Activated B cell treated with CpG ODN at 0.5 μM for 24 hours (primary cell): ENCODE data around the gene FOXJ1. TPM values are rescaled to one million over a fixed set of nuclear protein-coding genes. Genes with fewer than 3 reads are reported as not detected.

Source experiments
- ATAC-seq: fragments of 200-7000 bp; cut with Tn5 transposase; one replicate; pipeline ENCODE4 v1.10.0; 2021; ENCODE audit warnings: low read depth, mild to moderate bottlenecking, moderate library complexity
- CTCF ChIA-PET: fragments of 350-600 bp; sonication (Branson Sonifier 250); formaldehyde crosslinking; loops from one replicate; lab custom pipeline; 2021; ENCODE audit warnings: antibody characterized with exemption; lab: Charles Lee
- POLR2A ChIA-PET: fragments of 350-600 bp; sonication (Branson Sonifier 250); formaldehyde crosslinking; loops from one replicate; lab custom pipeline; 2021; ENCODE audit warnings: antibody characterized with exemption; lab: Charles Lee
- DNase-seq: peaks from one replicate; pipeline ENCODE4 v3.0.0; 2022
- H3K27ac Mint-ChIP-seq: one replicate; pipeline ENCODE4 v1.8.0; 2020; ENCODE audit warnings: mixed read lengths
- H3K27me3 Mint-ChIP-seq: one replicate; pipeline ENCODE4 v1.8.0; 2021; ENCODE audit warnings: mixed read lengths
- H3K36me3 Mint-ChIP-seq: one replicate; pipeline ENCODE4 v1.8.0; 2021; ENCODE audit warnings: low read depth, mixed read lengths
- H3K4me1 Mint-ChIP-seq: one replicate; pipeline ENCODE4 v1.8.0; 2021; ENCODE audit warnings: mixed read lengths
- H3K4me3 Mint-ChIP-seq: one replicate; pipeline ENCODE4 v1.8.0; 2020; ENCODE audit warnings: mild to moderate bottlenecking, mixed read lengths
- H3K9me3 Mint-ChIP-seq: one replicate; pipeline ENCODE4 v1.8.0; 2020; ENCODE audit warnings: mixed read lengths
- intact Hi-C: fragments of 100-400 bp; cut with micrococcal nuclease; formaldehyde crosslinking; loops from one replicate; pipeline ENCODE4 v1.15.1; 2024
- total RNA-seq: library from RNA; stranded (reverse); gene quantifications from 2 replicates; pipeline ENCODE4 v1.2.3, GENCODE V29; 2022
- TF ChIP-seq, protein P1 (sequence below): fragments of 200-600 bp; IDR thresholded peaks from one replicate; pipeline ENCODE4 v1.8.0; 2022; ENCODE audit warnings: antibody characterized with exemption, mild to moderate bottlenecking

The FOXJ1 gene
- total RNA-seq, 1 donor from 2014 or later, result 0.44 TPM

DNA sequence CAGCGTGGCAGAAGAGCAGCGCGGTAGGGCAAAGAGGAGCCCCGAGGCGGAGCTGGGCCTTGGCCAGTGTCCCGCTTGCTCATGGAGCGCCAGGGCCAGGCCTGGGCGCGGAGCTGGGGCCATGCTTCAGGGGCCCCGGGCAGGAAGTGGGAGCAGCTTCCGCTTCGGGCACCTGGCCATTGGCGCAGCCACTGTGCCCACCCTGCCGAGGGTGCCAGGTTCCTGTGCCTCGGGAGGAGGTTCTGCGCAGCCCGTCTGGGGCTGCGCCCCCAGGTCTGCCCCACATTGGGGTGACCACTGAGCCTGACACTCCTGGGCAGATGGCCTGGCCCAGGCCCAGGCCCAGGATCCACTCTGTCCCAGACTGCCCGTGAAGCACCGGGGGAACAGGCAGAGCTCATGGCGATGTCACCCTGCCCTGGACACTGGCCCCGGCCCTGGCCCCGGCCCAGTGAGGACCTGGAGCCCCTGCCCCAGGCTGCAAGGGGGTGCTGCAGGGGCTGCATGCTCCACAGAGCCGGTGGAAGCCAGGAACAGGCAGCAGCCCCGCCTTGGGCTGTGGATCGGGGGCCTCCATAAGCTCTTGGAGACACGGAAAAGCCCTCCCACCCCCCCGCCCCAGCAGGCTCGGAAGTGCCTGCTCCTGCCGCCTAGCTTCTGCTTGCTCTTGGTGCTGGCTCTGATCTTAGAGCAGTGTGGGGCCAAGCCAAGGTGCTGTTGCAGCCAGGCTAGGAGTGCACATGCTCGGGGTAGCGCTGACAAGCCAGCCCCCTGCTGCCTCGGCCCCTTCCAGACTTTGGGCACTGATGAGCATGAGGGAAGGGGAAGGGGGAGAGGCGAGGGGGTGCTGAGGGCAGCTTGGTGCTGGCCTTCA is 35.9 kb upstream of the FOXJ1 start:
- Mint-ChIP-seq H3K9me3 (no peaks in the 10 kb centered on the region), H3K27ac (no peak overlapping the region), H3K27me3 (no peaks in the 10 kb centered on the region), H3K4me3 (no peak overlapping the region), H3K4me1 (peaks cover 11% of the 10 kb centered on the region), H3K36me3 (no peaks in the 10 kb centered on the region)
- POLR2A ChIA-PET, result interaction anchor here (1.0 to 18.1 kb wide), 2 partner anchors 39 to 91 kb away, joined by 4 to 481 read pairs; partner anchors contain the start of gene UBALD2
- CTCF ChIA-PET, result interaction anchor here (11.2 kb wide), 1 partner anchor 103 kb away, joined by 99 read pairs; no protein-coding TSS in a partner anchor
- ATAC-seq, result no peak
- intact Hi-C loops, result no loop called here
- no peak for DNase-seq
- TF ChIP-seq, protein P1, sequence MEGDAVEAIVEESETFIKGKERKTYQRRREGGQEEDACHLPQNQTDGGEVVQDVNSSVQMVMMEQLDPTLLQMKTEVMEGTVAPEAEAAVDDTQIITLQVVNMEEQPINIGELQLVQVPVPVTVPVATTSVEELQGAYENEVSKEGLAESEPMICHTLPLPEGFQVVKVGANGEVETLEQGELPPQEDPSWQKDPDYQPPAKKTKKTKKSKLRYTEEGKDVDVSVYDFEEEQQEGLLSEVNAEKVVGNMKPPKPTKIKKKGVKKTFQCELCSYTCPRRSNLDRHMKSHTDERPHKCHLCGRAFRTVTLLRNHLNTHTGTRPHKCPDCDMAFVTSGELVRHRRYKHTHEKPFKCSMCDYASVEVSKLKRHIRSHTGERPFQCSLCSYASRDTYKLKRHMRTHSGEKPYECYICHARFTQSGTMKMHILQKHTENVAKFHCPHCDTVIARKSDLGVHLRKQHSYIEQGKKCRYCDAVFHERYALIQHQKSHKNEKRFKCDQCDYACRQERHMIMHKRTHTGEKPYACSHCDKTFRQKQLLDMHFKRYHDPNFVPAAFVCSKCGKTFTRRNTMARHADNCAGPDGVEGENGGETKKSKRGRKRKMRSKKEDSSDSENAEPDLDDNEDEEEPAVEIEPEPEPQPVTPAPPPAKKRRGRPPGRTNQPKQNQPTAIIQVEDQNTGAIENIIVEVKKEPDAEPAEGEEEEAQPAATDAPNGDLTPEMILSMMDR, result no peak

DNA sequence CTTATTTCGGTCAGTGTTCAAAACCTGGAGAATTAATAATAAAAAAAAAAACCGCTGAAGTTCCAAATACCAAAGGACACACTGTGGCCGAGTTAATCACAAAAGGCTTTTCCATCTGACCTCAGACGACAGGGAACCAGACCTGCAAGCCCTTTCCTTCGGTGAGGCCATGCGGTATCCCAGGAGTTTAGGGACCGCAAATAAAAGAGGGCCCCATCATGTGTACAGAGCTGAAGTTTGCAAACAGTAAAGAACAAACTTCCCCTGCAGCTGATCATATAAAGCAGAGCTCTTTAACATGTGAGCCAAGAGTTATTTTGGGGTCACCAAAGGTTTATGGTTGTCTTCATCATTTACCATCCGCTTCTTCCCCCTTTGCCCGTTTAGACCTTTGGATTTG is 33.0 kb upstream of the FOXJ1 start:
- no peaks in the 10 kb centered on the region for H3K9me3 Mint-ChIP-seq
- ChIA-PET CTCF (no interaction called here), POLR2A (interaction anchor here (0.6 to 0.7 kb wide), 2 partner anchors 15 to 79 kb away, joined by 3 read pairs; no protein-coding TSS in a partner anchor)
- intact Hi-C loops, result no loop called here
- no peaks in the 10 kb centered on the region for H3K27me3 Mint-ChIP-seq
- ATAC-seq, result no peak
- H3K27ac Mint-ChIP-seq, result no peak overlapping the region
- H3K36me3 Mint-ChIP-seq, result no peaks in the 10 kb centered on the region
- H3K4me3 Mint-ChIP-seq, result no peak overlapping the region
- no peak for DNase-seq
- TF ChIP-seq, protein P1, result no peak
- no peaks in the 10 kb centered on the region for H3K4me1 Mint-ChIP-seq

DNA sequence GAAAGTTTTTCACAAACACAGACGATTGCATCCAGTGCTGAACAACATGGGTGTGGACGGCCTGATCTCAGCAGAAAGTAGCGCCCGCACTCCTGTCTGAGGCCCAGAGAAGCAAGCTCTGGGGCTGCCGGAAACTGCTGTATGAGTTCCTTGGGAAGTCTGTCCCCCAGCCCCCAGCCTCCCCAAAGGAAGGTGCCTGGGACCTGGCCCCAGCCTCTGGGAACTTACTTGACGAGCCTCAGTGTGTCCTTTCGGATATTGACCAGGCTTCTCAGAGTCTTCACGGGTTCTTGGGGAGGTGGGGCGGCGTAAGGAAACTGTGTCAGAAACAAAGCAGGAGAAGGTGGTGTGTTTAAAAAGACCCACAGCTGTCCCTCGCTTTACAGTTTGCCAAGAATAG is 32.4 kb upstream of the FOXJ1 start:
- H3K4me1 Mint-ChIP-seq, result no peaks in the 10 kb centered on the region
- intact Hi-C loops, result no loop called here
- ATAC-seq (no peak), DNase-seq (no peak)
- H3K36me3 Mint-ChIP-seq, result no peaks in the 10 kb centered on the region
- ChIA-PET POLR2A (interaction anchor here (0.6 to 0.7 kb wide), 2 partner anchors 16 to 78 kb away, joined by 3 read pairs; no protein-coding TSS in a partner anchor), CTCF (interaction anchor here (1.1 kb wide), 1 partner anchor 106 kb away, joined by 4 read pairs; no protein-coding TSS in a partner anchor)
- no peaks in the 10 kb centered on the region for H3K27me3 Mint-ChIP-seq
- no peak overlapping the region for H3K27ac Mint-ChIP-seq
- H3K9me3 Mint-ChIP-seq, result no peaks in the 10 kb centered on the region
- no peak overlapping the region for H3K4me3 Mint-ChIP-seq
- TF ChIP-seq, protein P1, result no peak

DNA sequence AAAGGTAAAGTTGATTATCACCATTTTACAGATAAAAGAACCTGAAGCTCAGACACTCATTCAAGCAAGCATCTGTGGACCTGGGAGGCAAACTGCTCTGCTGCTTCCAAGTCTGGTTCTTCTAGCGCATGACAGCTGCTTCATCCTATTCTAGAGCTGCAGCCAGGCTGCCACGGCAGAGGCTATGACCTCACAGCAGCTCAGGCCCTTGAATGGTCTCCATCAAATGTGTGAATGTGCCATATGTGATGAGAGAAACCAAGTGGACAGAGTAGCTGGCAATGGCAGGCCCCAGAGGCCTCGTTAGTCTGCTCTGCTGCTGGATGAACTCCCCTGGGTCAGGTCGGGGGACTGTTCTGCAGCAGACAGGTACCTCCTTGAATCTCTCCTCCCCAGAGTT is 30.7 kb upstream of the FOXJ1 start:
- no peaks in the 10 kb centered on the region for H3K27me3 Mint-ChIP-seq
- no peak for ATAC-seq
- TF ChIP-seq, protein P1, result no peak
- no peak overlapping the region for H3K27ac Mint-ChIP-seq
- intact Hi-C loops, result no loop called here
- no peaks in the 10 kb centered on the region for H3K9me3 Mint-ChIP-seq
- POLR2A ChIA-PET, result interaction anchor here (0.6 to 1.1 kb wide), 2 partner anchors 20 to 423 kb away, joined by 3 to 4 read pairs; no protein-coding TSS in a partner anchor
- no peaks in the 10 kb centered on the region for H3K4me1 Mint-ChIP-seq
- H3K4me3 Mint-ChIP-seq, result no peak overlapping the region
- H3K36me3 Mint-ChIP-seq, result no peaks in the 10 kb centered on the region
- CTCF ChIA-PET, result no interaction called here
- DNase-seq, result no peak

DNA sequence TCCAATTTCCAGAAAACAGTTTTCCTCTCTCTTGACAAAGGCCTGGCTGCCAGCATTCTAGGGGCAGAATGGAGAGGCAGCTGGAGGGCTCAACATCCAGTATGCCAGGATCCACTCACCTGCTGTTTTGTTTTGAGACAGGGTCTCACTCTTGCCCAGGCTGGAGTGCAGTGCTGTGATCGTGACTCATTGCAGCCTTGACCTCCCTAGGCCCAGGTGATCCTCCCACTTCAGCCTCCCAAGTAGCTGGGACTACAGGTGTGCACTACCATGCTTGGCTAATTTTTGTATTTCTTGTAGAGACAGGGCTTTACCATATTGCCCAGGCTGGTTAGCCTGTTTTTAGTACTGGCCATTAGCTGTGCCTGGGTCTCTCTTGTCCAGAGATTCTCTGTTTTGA is 29.1 kb upstream of the FOXJ1 start:
- Mint-ChIP-seq H3K4me1 (no peaks in the 10 kb centered on the region), H3K9me3 (no peaks in the 10 kb centered on the region), H3K36me3 (no peaks in the 10 kb centered on the region), H3K27me3 (no peaks in the 10 kb centered on the region), H3K27ac (no peak overlapping the region), H3K4me3 (no peak overlapping the region)
- CTCF ChIA-PET, result no interaction called here
- DNase-seq (no peak), ATAC-seq (no peak)
- POLR2A ChIA-PET, result no interaction called here
- intact Hi-C loops, result no loop called here
- TF ChIP-seq, protein P1, result no peak
